HepG2 (cell line): ENCODE data around the gene TRMU. TPM values are rescaled to one million over a fixed set of nuclear protein-coding genes. Genes with fewer than 3 reads are reported as not detected.

Experiments
- JUN ChIP-seq: sonication (generic); formaldehyde crosslinking; IDR thresholded peaks from 2 replicates; pipeline ENCODE4 v1.4.0; 2020; ENCODE audit warnings: mild to moderate bottlenecking, missing genetic modification reagents
- ZBTB7B ChIP-seq: sonication (generic); formaldehyde crosslinking; IDR thresholded peaks from 2 replicates; pipeline ENCODE4 v1.4.0; 2020; ENCODE audit warnings: missing genetic modification reagents
- ZNF407 ChIP-seq: sonication (generic); formaldehyde crosslinking; IDR thresholded peaks from one replicate; pipeline ENCODE4 v1.5.1; 2020; ENCODE audit warnings: mild to moderate bottlenecking, missing genetic modification reagents; ENCODE audit errors: not compliant biosample characterization
- ZNF672 ChIP-seq: sonication (generic); formaldehyde crosslinking; IDR thresholded peaks from 2 replicates; pipeline ENCODE4 v1.8.1; 2022; ENCODE audit warnings: missing genetic modification reagents
- polyA plus RNA-seq, 8 experiments: library from polyadenylated mRNA; depleted of rRNA in 3 of 8; stranded (reverse) in 7 of 8; unstranded in 1 of 8; fragments of >200 nt; fragmentation: Illumina TruSeq in 4 of 8; extraction: Trizol in 4 of 8; gene quantifications; 2 replicates each; pipeline versions ENCODE4 v1.2.1 to v1.2.3, GENCODE V29; 2011 to 2016; ENCODE audit warnings: low read depth in 4 of 8, missing spikeins in 1 of 8, mixed read lengths in 1 of 8; ENCODE audit not compliant: insufficient read depth in 1 of 8
- total RNA-seq, 5 experiments: library from RNA; depleted of rRNA; stranded (reverse); fragments of >200 nt; fragmentation: Illumina TruSeq; extraction: Trizol; gene quantifications; 2 replicates each; pipeline ENCODE4 v1.2.3, GENCODE V29; 2016; ENCODE audit warnings: low read depth in 1 of 5
- TF ChIP-seq, protein P1 (sequence below): sonication (generic); formaldehyde crosslinking; IDR thresholded peaks from 2 replicates; pipeline ENCODE4 v1.8.0; 2022; ENCODE audit warnings: mild to moderate bottlenecking, missing genetic modification reagents, moderate library complexity

TRMU gene
- total and polyA plus RNA-seq, 2 of the 13 experiments (the other 11 are each of a cell fraction or from before 2014, with no cell fraction given): 31.0 to 50.2 TPM

- TF ChIP-seq ZNF407 (CRISPR knock-in tag) (no peak), ZBTB7B (CRISPR knock-in tag) (no peak), ZNF672 (CRISPR knock-in tag) (no peak), JUN (CRISPR knock-in tag) (no peak)
- TF ChIP-seq, protein P1, sequence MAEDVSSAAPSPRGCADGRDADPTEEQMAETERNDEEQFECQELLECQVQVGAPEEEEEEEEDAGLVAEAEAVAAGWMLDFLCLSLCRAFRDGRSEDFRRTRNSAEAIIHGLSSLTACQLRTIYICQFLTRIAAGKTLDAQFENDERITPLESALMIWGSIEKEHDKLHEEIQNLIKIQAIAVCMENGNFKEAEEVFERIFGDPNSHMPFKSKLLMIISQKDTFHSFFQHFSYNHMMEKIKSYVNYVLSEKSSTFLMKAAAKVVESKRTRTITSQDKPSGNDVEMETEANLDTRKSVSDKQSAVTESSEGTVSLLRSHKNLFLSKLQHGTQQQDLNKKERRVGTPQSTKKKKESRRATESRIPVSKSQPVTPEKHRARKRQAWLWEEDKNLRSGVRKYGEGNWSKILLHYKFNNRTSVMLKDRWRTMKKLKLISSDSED (CRISPR knock-in tag): no peak
- TF ChIP-seq, all 625 proteins: peak for 0
Measured at GRCh38 chr22:46322711-46323110, 12.8 kb upstream of the TRMU start (continued).
